ENCODE results near the gene PLXNC1. TPM values are rescaled to one million over a fixed set of nuclear protein-coding genes. Genes with fewer than 3 reads are reported as not detected.

The PLXNC1 gene
- total and polyA plus RNA-seq, 2 experiments from 2014 or later: 2.9 to 4.1 TPM

DNA sequence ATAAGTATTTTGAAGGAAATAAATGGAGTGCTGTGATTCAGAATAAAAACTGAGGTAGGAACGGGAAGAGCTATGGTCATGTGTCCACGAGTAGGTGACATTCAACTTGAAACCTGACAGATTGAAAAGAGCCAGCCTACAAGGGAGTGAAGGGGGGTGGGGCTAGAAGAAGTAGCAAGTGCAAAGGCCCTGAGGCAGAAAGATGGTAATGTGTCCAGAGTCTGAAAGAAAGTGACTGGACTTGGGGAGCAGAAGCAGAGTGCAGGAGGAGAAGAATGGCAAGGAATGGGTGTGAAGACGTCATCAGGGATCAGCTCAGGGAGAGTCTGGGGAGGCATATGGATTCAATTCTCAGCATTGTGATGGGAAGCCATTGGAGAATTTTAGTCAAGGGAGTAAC lies 13.7 kb downstream of the PLXNC1 start:
- TF ChIP-seq CTCF (IDR thresholded peaks at IDR 0.05; ENCODE audit: low read depth, low read length): no peak
- H3K27me3 ChIP-seq: no peaks in the 10 kb centered on the region
- H3K36me3 ChIP-seq: no peaks in the 10 kb centered on the region
- H3K27ac ChIP-seq: no peak overlapping the region
- DNase-seq (ENCODE audit: low read depth in 1 of 2, low spot score in 1 of 2): no peak
- no peaks in the 10 kb centered on the region for H3K9me3 ChIP-seq (ENCODE audit: low read depth)
- no peak overlapping the region for H3K4me3 ChIP-seq
- H3K4me1 ChIP-seq (ENCODE audit: low read depth): no peaks in the 10 kb centered on the region

DNA sequence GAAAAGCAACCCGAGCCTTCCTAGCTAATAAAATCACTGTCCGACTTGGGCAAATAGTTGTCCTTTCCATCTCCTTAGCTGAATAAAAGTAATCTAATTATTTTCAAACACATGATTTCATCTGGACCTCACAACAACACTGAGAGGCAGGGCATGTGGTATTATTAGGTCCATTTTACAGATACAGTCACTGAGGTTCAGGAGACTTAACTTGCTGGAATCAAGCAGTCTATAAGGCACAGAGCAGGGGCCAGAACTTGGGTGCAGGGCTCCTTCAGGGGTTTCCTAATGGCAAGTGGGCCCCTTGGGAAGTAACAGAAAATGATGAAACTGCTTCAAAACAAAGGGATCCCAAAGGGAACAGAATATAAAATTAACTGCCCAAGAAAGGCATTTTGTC lies 15.5 kb downstream of the PLXNC1 start:
- TF ChIP-seq CTCF (IDR thresholded peaks at IDR 0.05; ENCODE audit: low read depth, low read length): no peak

GRCh38 chr12:94165138-94165537 lies 16.8 kb downstream of the PLXNC1 start:
- peaks cover 15% of the 10 kb centered on the region for H3K4me1 ChIP-seq (ENCODE audit: low read depth)
- peaks cover 2% of the 10 kb centered on the region for H3K27me3 ChIP-seq
- no peaks in the 10 kb centered on the region for H3K9me3 ChIP-seq (ENCODE audit: low read depth)
- no peak overlapping the region for H3K27ac ChIP-seq
- no peak overlapping the region for H3K4me3 ChIP-seq
- no peak for DNase-seq (ENCODE audit: low read depth in 1 of 2, low spot score in 1 of 2)
- no peak for TF ChIP-seq CTCF (IDR thresholded peaks at IDR 0.05; ENCODE audit: low read depth, low read length)
- H3K36me3 ChIP-seq: no peaks in the 10 kb centered on the region

More for the DNA sequence above, 15.5 kb downstream of the PLXNC1 start:
- peaks cover 9% of the 10 kb centered on the region for H3K4me1 ChIP-seq (ENCODE audit: low read depth)
- no peak for DNase-seq (ENCODE audit: low read depth in 1 of 2, low spot score in 1 of 2)
- H3K4me3 ChIP-seq: no peak overlapping the region
- no peak overlapping the region for H3K27ac ChIP-seq
- no peaks in the 10 kb centered on the region for H3K9me3 ChIP-seq (ENCODE audit: low read depth)
- H3K27me3 ChIP-seq: peaks cover 2% of the 10 kb centered on the region
- H3K36me3 ChIP-seq: no peaks in the 10 kb centered on the region

- Histone ChIP-seq H3K4me1 (ENCODE audit: low read depth) (peaks cover 15% of the 10 kb centered on the region), H3K9me3 (ENCODE audit: low read depth) (no peaks in the 10 kb centered on the region), H3K27ac (no peak overlapping the region), H3K27me3 (peaks cover 2% of the 10 kb centered on the region), H3K4me3 (no peak overlapping the region), H3K36me3 (no peaks in the 10 kb centered on the region)
- DNase-seq (ENCODE audit: low read depth in 1 of 2, low spot score in 1 of 2): no peak
- TF ChIP-seq CTCF (IDR thresholded peaks at IDR 0.05; ENCODE audit: low read depth, low read length): no peak
Observed at GRCh38 chr12:94165670-94166364, 17.4 kb downstream of the PLXNC1 start.

- Histone ChIP-seq H3K36me3 (no peaks in the 10 kb centered on the region), H3K4me1 (ENCODE audit: low read depth) (peaks cover 15% of the 10 kb centered on the region), H3K4me3 (no peak overlapping the region), H3K27ac (no peak overlapping the region), H3K9me3 (ENCODE audit: low read depth) (no peaks in the 10 kb centered on the region), H3K27me3 (peaks cover 2% of the 10 kb centered on the region)
- no peak for TF ChIP-seq CTCF (IDR thresholded peaks at IDR 0.05; ENCODE audit: low read depth, low read length)
- DNase-seq (ENCODE audit: low read depth in 1 of 2, low spot score in 1 of 2): no peak
Observed at GRCh38 chr12:94167071-94167755, 18.8 kb downstream of the PLXNC1 start.

All from cardiac muscle cell (in vitro differentiated cells and primary cell).